DLD1 (cell line): Measurements from ENCODE around the gene CD247.

Experiments
- in situ Hi-C: cut with HindIII; loops from 2 replicates; pipeline ENCODE4 v1.10.0; 2017; ENCODE audit warnings: low sequenced_read_pairs

Gene CD247

DNA sequence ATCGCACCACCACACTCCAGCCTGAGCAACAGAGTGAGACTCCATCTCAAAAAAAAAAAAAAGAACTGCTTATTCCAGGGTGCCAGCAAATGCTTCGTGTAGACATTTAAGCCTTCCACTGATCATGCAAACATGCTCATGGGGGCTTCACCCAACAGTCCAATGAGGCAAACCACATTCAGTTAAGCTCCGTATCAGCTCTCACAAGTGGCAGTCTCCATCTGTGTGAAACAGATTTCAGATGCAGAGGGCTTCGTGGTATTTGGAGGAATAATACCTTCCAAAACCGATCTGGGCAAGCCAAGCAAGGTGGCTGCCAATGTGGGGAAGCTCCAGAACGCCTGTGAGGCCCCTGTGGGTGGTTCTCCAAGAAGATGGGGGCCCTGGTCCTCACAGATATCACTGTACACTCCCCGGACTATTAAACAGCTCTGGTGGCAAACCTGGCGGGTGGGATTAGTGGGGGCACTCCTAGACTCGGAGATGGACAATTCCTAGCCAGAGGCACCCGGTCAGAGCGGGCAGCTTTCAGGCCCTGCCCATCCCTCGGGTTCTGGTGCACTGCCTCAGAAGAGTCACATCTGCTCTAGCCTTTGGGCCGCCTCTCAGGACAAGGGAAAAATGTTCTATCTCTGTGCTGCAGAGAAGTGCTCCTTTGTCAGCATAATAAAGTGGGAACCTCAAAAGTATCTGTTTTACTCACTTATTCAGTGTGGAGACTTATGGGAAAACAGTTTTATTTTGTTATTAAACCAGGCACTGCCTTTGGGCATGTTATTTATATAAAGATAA is 25.1 kb upstream of the CD247 start:
- in situ Hi-C loops: no loop called here

DNA sequence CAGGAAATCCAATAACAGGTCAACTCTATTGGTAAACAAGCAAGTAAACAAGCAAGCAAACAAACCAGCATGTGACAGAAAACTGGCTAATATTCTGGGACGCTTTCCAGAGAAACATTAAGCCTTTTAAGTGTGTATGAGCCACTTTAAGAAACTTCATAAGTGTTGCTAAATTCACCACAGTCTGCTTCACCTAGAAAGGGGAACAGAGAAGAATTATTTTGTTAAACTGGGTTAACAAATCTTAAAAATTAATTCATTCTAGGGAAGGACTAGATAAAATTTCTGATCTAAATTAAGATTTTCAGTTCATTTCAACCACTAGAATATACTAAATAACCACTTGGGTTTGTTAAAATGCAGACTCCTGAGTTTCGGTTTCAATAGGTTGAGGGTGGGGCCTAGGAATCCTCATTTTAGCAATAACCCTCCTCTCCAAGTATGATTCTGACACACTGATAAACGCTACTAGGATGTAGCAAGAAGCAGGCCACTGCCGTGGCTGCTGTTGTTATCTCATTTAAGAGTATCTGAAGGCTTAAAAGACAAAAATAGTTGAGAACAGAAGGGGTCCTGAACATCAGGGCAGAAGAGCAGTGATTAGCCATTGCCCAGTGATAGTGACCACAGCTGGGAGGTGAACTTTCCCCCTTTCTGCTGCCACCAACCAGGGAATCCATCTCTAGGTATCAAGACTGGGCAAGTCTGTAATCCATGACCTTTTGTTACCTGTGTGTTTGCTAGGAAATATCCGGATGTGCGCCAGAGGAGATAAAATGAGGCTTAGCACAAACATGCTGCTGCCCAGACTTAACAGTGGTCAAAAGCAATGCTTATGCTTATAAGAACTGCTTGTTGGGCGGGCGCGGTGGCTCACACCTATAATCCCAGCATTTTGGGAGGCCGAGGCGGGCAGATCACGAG is 24.0 kb upstream of the CD247 start:
- in situ Hi-C loops: no loop called here

- in situ Hi-C loops: no loop called here
These were observed 23.3 kb upstream of the CD247 start for GRCh38 chr1:167541610-167542009.

DNA sequence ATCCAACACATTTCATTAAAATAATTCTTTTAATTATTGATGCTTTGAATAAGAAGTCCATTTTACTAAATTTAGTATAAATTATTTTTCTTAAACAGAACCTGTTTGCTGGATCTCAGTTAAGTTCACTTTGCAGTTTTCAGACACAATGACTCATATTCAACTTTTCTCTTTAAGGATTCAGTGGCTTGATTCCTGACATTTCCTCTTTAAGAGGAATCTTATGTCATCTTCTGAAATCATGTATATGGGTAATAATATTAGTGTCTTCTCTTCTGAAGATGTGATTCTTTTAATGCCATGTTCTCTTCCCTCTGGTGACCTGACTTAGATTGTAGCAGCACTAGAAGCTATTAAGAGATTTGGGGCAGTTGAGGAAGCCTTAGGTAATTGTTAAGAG is 22.7 kb upstream of the CD247 start:
- in situ Hi-C loops: no loop called here

DNA sequence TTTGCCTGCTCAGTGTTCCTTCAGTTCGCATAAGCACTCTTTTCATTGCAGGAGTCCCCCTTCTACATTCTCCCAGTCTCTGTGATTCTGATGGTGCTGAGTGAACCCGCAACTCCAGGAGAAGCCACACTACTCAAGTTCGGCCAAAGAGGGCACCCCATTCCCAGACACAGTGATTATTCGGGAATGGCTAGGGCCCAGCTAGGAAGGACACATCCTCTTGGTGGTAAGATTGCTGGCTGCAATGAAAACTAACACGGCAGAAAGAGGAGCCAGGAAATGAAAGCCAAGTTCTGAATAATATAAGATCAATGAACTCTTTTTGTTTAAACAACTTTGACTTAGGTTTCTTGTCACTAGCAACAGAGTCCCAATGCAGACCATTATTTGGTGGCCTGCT is 20.3 kb upstream of the CD247 start:
- in situ Hi-C loops: no loop called here

DNA sequence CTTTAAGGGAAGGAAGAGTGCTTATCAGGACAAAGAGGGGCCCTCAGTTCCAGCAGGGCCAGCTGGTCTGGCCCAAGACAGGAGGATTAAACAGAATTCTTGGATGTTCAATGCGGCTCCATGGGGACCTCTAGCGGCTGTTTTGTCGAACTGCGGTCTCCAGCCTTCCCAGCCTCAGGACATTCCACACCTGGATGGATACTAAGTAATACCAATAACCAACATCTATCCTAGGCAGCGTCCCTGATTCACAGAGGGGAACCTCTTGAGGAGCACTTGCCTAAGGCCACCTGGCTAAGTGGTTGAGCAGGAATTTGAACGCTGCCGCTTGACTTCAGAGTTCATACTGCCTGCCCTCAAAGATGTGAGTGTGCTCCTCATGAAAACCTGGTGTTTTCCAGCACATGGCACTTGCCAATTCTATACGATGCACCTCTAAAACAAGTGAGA is 15.5 kb upstream of the CD247 start:
- in situ Hi-C loops: no loop called here

DNA sequence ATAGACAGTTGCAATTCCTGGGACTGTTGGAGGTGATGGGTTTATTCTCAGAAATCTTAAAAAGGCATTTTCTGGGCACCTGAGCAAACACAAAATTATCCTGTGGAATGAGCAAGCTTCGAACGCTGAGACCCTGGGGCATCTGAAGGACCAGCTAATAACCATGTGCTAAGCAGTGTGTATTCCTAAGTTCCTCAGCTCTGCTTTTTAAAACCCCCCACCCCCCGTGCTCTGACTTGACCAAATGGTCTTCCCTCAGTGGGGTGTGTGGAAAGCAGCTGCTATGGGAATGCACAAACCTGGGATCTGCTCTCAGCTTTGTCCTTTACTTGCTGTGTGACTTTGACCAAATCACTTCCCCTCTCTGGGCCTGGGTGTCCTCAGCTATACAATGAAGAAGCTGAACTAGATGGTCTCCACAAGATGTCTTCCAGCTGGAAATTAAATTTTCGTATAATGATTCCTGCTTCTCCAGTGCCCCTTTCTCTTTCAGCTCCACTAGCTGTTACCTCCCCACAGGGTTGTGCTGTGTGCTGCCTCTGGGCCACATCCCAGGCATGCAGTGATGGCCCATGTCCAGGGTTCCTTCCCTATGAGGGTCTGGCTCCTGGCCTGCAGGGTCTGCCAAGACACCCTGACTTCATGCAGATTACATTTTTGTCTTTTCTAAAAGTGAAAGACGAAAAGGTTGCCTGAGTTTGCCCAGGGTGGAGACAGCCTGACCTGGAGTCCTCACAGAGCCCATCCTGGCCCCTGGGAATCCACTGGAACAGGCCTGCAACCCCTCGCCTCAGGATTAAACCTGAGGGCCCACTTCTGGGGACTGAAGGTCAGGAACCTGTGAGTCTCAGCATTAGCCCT is 14.9 kb upstream of the CD247 start:
- in situ Hi-C loops: no loop called here

DNA sequence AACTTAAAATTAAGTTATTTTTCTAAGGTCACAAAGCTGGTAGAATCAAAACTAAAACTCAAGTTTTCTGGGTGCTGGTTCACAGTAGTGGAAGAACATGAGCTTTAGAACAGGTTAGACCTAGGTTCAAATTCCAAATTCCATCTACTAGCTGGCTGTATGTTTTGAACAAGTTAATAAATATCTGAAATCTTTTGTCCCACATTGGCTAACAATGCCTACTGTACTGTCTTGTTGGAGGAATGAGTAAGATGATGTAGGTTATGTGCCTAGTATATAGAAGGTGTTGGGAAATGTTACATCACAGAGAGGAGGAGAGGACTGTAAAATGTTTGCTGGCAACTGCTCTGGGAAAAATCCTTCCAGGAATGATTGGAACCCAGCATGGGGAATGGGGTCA is 14.0 kb upstream of the CD247 start:
- in situ Hi-C loops: no loop called here

- in situ Hi-C loops: no loop called here
These were observed 11.6 kb upstream of the CD247 start for GRCh38 chr1:167529829-167530474.

- in situ Hi-C loops: no loop called here
These were observed 9.9 kb upstream of the CD247 start for GRCh38 chr1:167528057-167528728.

DNA sequence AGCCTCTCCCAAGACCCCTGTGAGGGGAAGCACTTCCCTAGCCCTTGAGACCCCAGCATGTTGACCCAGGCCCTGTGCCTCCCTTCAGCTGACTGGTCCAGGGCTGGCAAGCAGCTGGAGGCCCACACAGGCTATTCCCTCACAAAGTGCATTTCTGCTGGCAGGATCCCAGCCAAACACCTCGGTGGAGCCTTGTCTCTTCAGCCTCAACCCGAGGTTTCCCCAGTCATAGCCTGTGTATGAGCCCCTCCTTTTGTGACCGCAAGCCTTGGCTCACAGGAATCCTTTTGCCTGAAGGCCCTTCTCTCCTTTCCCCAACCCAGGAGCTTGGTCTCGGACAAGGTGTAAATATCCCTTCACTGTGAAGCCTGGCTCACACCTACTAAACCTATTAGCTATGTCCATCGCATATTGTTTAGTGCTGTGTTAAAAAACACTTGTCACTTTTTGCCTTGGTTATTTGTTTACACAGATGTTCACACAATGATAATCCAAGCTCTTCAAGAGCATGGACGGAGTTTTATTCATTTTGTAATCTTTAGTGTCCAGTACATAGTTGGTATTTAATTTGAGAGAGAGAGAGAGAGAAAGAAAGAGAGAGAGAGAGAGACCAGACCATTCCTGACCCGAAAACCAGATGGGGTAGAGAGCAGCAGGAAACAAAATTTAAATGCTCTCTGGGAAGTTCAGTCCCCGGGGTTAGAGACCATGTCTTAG is 8.5 kb upstream of the CD247 start:
- in situ Hi-C loops: no loop called here

DNA sequence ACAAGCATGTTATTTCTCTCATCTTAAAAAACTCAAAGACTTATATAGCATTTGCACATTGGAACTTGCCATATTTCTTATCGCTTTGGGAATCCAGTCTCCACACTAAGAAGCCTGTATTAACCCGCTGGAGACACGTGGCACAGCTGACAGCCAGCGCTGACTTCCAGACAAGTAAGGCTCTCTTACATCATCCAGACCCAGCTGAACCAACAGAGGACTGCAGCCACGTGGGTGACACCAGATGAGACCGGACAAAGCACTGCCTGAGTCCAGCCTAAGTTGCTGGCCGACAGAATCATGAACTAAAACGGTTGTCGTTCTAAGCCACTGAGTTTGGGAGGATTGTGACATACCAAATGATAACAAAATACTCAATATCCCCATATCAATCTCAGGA is 6.3 kb upstream of the CD247 start:
- in situ Hi-C loops: no loop called here

DNA sequence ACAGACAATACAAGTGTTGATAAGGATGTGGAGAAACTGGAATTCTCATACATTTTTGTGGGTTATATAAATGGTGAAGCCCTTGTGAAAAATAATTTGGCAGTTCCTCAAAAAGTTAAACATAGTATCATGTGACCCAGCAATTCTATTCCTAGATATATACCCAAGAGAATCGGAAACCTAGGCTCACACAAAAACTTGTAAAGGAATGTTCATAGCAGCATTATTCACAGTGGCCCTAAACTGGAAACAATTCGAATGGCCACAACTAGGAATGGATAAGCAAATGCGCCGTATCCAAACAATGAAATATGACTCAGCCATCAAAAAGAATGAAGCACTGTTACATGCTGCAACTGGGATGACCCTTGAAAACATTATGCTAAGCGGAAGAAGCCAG is 3.9 kb upstream of the CD247 start:
- in situ Hi-C loops: no loop called here

DNA sequence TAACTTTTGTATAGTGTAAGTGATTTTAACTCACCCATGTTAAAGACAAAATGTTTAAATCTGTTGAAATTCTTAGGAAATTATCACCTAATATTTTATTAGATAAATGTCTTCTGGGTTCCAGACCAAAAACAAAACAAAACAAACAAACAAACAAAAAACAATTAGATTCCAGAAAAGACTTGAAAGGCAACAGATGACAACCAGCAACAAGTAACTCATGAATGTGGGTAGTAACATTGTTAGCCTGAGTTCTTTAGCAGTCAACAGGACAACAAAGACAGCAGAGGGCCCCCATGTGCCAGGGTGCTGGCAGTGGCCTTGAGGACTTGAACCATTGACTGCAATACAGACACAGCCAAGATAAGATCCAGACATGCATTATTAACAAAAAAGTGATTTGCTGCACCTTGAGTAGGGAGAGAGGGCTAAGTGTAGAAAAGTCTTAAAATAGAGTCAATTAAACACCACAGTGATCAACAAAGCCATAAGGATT is 2.4 kb upstream of the CD247 start:
- in situ Hi-C loops: no loop called here

- in situ Hi-C loops: loop anchor here (10.0 kb wide), 1 partner anchor 333 kb away; no protein-coding TSS in a partner anchor
These were observed 596 bp downstream of the CD247 start for GRCh38 chr1:167517535-167518330.

DNA sequence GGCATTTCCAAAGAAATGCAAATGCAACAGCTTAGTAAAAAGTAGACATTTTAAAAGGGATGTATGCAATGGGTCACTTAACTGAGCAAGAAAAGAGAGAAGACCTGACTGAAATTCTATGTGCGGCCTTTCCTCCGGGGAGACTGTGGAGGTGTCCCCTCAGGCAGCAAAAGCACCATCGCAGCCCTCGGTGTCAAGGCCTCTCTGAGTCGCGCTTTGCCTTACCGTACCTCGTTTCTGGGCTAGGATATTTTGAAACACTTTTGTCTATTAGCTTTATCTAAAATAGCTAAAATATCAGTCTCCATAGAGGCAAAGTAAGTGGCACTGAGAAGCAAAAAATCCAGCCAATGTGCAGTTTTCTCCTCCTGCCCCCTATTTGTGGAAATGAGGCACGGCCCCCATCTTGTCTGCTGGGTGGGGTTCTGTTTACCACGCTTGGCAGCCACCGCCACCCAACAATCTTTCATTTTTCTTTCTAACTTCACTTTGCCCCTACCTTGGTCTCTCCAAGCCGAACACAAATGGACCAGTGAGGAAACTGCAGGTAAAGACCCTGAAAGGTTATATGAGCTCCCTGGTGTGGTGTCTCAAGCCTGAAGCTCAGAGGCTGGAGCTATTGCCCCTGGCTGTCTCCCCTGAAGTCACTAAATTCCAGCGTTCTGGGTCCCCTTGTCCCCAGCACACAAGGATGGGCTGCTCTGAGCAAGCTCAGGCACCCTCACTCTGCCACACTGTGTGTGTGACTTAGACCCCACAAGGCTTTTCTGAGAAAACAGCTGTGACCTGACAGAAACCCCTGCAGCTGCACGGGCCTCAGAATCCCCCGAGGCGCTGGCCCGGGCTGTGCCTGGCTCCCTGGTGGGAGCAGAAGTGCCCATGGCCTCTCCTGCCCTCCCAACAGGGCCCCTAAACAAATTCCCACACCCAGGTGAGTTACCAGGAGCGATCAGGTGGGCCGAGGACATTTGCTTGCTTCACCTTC is 1.6 kb downstream of the CD247 start:
- in situ Hi-C loops: loop anchor here (10.0 kb wide), 1 partner anchor 332 kb away; no protein-coding TSS in a partner anchor

GRCh38 chr1:167515893-167516321 is 2.4 kb downstream of the CD247 start:
- in situ Hi-C loops: loop anchor here (10.0 kb wide), 1 partner anchor 331 kb away; no protein-coding TSS in a partner anchor
